Esophagus squamous epithelium (tissue), 4 donors: ENCODE data around the gene SOX6.

ENCODE experiments used
- CTCF ChIP-seq, 6 experiments: fragments of 450-650 bp in 4 of 6; fragments of 200-600 bp in 2 of 6; sonication (generic) in 2 of 6; IDR thresholded peaks; one replicate each; pipeline ENCODE4 v1.5.1; 2016 to 2019; ENCODE audit warnings: antibody characterized with exemption in 6 of 6, mild to moderate bottlenecking in 4 of 6, moderate library complexity in 4 of 6
- POLR2A ChIP-seq, 4 donors: fragments of 450-650 bp; IDR thresholded peaks; one replicate each; pipeline ENCODE4 v1.6.1; 2017; ENCODE audit warnings: antibody characterized with exemption in 4 of 4, mild to moderate bottlenecking in 4 of 4, moderate library complexity in 3 of 4

- TF ChIP-seq POLR2A (IDR thresholded peaks at IDR 0.05) (no peak), CTCF (IDR thresholded peaks at IDR 0.05) (no peak)
These were observed 171.3 kb downstream of the SOX6 start for GRCh38 chr11:16185042-16185441.
